Measurements from ENCODE around the gene TCF25.
A peak's percentile ranks its signal among the peaks of the same experiment; 100 is the strongest.
"Not testable (repeated sequence)": the region's sequence is repeated elsewhere in the genome, so short reads cannot be mapped to it uniquely, and the experiment has no call there.

TCF25 gene

GRCh38 chr16:89906140-89907025, 33.0 kb downstream of the TCF25 start:
- DNase-seq = no peak

DNA sequence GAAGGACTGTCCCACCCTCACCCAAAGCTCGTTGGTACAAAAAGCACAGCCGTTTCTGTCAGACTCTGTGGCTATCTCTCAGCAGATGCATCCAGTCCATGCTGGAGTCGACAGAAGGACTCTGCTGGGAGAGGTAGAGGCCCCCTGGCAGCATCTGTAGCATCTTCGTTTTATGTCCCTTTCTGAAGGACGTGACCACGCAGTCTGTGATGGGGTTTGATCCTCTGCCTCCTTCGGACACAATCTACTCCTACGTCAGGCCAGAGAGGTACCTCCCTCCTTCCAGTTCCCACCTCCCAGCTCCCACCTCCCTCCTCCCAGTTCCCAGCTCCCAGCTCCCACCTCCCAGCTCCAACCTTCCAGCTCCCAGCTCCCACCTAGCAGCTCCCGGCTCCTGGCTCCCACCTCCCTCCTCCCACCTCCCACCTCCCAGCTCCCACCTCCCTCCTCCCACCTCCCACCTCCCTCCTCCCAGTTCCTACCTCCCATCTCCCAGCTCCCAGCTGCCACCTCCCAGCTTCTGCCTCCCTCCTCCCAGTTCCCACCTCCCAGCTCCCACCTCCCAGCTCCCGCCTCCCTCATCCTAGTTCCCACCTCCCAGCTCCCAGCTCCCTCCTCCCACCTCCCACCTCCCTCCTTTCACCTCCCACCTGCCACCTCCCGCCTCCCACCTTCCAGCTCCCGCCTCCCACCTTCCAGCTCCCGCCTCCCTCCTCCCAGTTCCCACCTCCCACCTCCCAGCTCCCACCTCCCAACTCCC, 33.8 kb downstream of the TCF25 start:
- no peak for DNase-seq

GRCh38 chr16:89908236-89908635, 34.8 kb downstream of the TCF25 start:
- no peak for DNase-seq

DNA sequence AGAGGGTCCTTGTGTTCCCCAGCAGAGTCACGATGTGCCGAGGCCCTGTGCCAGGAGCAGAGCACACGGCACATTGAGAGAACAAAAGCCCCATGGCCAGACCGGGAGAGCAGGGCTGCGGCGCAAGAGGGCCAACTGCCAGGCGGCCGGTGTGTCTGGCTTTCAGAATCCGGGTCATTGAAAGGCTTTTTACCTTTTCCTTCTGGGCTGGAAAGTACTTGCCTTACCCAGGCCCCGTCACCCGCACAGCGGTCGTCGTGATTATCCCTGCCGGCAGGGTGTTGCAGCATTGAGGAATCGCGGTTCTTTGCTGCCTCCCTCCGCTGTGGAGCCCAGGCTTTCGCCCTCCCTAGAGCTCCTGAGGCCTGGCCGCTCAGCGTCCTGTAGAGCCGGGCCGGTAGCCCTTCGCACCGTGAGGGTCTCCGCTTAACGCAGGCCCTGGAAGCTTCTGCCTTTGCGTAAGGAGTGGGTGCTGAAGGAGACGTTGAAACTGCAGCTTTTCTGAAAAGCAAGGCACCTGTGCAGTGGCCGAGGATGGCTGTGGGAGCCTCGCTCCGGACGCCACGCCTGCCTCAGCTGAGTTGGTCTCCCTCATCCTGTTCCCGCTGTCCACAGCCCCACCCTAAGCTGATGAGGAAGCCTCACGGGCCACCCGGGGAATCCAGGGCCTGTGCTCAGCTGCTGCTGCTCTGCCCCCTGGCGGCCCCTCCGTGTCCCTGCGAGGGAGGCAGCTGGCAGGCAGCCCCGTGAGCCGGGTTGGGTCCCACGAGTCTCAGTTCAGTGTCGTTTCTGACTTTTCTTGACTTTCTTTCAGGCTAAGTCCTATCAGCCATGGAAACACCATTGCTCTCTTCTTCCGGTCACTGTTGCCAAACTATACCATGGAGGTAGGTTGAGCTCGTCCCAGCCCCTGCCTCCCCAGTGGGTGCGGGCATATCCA, 36.7 kb downstream of the TCF25 start:
- peak; percentile 63 for DNase-seq

DNA sequence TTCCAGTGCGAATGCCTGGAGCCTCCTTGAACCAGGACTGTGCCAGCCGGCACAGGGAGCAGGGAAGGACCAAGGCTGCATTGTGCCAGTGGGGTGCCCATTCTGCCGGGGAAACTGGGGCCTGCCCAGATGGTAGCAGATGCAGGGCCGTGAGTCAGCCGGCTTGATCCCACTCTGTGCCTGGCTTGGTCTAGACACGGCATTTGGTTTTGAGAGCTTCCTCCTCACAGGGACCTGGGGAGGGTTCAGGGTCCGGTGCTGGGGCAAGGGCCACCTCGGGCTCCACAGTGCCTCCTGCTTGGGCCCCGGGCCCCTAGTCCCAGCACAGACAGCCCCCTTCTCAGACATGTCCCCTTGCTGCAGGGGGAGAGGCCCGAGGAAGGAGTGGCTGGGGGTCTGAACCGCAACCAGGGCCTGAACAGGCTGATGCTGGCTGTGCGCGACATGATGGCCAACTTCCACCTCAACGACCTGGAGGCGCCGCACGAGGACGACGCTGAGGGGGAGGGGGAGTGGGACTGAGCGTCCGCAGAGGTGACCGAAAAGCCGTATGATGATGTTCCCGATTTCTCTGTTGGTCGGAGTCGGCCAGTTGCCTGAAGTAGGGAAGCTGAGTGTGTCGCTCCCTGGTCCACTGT, 37.4 kb downstream of the TCF25 start:
- DNase-seq = no peak

- no peak for DNase-seq
Observed at GRCh38 chr16:89911375-89911774, 38.0 kb downstream of the TCF25 start.

- no peak for DNase-seq
Observed at GRCh38 chr16:89912143-89912542, 38.8 kb downstream of the TCF25 start.

DNA sequence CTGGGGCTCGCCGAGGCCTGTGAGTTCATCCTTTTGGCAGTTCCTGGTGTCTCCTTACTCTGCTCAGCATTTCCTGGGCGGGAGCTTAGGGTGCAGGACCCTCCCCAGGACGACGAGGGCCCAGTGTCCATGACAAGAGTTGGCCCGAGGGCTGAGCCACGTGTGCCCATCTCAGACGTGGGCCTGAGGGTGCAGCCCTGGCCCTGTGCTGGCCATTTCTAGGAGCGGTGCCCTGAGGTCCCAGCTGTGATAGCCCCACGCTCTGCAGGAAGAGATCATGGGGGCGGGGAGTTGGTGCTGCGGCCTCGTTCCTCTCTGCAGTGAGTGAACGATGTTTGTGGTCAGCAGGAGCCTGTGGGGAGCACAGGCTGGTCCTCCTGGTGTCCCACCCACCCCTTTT, 39.2 kb downstream of the TCF25 start:
- no peak for DNase-seq

DNA sequence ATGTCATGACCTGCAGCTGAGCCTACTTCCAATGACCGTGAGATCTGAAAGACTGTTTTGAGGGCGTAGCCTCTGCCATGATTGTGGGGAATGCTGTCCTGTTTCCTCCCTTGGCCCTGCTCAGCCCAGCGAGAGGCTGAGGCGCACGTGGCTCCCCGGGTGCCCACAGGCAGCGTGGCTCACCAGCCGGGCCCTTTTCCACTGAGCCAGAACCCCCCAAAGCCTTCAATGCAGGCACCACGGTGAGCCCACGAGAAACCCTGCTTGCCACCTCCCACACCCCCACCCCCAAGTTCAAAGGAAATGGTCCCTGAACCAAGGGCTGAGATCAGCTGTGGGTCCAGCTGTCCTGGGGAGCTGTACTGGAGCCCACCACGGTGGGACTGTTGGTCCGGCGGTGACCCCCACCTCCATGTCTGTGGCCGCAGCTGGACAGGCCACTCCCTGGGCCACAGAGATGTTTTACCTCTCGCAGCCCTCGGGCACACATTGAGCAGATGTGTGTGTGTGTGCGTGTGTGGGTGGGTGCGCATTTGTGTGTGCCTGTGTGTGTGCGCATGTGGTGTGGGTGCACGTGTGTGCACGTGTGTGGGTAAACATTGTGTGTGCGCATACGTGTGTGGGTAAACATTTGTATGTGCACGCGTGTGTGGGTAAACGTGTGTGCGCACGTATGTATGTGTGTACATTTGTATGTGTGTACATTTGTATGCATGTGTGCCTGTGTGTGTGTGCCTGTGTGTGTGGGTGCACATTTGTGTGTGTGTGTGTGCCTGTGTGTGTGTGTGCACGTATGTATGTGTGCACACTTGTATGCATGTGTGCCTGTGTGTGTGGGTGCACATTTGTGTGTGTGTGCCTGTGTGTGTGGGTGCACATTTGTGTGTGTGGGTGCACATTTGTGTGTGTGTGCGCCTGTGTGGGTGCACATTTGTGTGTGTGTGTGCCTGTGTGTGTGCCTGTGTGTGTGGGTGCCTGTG, 40.3 kb downstream of the TCF25 start:
- no peak for DNase-seq

GRCh38 chr16:89914642-89915285, 41.4 kb downstream of the TCF25 start:
- DNase-seq = not testable (repeated sequence)

DNA sequence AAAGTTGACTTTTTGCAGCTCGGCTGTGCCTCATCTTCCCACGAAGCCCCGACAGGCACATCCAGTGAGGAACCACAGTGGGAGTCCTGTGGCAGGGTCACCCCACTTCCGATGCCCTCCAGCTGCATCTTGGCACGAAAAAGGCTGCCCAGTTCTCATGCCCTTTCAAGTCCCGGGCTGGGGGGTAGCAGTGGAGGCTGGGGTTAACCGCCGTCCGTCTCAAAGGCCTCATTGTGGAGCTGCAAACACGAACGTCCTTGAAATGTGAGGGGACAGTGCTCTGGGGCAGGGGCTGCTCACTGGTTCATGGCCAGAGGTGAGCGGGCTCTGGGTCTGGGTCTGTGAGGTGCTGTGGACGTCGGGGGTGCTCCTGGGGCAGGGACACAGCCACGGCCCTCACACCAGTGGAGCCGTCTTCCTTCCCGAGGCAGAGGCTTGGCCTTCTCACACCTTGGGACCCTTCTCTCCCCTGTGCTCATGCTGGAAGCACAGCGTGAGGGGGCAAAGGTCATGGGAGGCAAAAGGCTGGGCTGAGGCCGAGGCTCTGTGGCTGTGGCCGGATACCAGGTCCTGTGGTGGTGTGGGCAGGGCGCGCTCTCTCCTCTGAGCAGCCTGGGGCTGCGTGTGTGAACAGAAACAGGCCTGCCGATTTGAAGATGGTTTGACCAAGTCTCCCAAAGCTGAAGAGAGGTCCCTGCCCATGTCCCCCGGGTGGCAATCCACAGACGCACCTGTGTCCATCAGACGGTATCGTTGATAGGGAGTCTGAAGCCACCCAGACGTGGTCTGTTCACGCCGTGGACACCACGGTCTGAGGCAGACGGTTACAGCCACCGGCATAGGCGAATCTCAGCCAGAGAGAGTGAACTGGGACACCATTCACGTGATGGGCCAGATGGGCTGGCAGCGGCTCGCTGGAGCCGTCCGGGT, 42.2 kb downstream of the TCF25 start:
- no peak for DNase-seq

GRCh38 chr16:89917773-89918452, 44.5 kb downstream of the TCF25 start:
- peak; percentile 61 for DNase-seq

GRCh38 chr16:89918453-89919347, 45.3 kb downstream of the TCF25 start, which contains the start of gene MC1R:
MC1R (plus strand) TSS chr16:89918862; CDS start chr16:89919259, 397 bp downstream.
- DNase-seq = no peak

DNA sequence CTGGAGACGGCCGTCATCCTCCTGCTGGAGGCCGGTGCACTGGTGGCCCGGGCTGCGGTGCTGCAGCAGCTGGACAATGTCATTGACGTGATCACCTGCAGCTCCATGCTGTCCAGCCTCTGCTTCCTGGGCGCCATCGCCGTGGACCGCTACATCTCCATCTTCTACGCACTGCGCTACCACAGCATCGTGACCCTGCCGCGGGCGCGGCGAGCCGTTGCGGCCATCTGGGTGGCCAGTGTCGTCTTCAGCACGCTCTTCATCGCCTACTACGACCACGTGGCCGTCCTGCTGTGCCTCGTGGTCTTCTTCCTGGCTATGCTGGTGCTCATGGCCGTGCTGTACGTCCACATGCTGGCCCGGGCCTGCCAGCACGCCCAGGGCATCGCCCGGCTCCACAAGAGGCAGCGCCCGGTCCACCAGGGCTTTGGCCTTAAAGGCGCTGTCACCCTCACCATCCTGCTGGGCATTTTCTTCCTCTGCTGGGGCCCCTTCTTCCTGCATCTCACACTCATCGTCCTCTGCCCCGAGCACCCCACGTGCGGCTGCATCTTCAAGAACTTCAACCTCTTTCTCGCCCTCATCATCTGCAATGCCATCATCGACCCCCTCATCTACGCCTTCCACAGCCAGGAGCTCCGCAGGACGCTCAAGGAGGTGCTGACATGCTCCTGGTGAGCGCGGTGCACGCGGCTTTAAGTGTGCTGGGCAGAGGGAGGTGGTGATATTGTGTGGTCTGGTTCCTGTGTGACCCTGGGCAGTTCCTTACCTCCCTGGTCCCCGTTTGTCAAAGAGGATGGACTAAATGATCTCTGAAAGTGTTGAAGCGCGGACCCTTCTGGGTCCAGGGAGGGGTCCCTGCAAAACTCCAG, 46.4 kb downstream of the TCF25 start:
- no peak for DNase-seq

- no peak for DNase-seq
Observed at GRCh38 chr16:89920723-89921122, 47.3 kb downstream of the TCF25 start.

DNA sequence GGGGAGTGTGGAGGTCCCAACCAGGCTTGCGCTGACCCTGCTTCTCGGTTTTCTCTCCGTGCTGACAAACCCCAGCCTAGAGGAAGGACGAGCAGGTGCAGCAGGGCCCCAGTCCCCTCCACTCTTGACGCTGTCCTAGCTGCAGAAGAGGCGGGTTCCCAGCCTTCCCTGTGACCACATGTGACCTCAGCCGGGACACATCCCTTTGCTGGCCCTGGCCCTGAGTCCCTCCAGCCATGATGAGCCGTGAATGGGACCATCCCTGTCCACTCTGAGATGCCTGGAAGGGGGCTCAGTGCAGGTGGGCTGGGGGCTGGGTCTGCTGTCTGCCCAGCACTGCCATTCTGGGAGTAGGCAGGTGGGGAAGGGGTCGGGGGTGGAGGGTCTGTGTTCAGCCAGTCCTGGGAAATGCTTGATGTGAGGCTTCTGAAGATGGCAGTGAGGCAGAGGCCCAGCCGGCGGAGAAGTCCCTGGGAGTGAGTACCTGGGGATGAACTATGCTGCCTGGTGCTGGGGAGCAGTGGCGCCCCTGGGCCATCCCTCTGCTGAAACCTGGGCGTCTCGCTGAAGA, 47.8 kb downstream of the TCF25 start:
- DNase-seq = no peak
